ENCODE data around the gene KMT5B.

KMT5B gene

DNA sequence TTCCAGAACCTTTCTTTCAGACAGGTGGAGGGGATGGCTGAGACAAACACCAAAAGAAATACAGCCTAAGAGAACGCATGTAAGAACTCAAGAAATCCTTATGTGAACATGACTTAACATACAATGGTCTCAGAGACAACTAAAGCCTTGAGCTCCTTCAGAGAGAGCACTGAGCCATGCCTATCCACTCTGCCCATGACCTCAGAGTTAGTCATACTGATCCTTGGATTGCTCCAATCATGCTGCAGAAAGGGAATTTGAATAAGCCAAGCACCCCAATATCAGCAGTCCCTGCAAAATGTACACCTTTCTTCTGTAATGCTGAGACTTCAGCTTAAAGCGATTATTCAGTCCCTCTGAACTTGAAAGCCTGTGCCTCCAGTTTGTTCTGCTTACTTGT lies 48.7 kb downstream of the KMT5B start (continued):
- TF ChIP-seq, protein P1, sequence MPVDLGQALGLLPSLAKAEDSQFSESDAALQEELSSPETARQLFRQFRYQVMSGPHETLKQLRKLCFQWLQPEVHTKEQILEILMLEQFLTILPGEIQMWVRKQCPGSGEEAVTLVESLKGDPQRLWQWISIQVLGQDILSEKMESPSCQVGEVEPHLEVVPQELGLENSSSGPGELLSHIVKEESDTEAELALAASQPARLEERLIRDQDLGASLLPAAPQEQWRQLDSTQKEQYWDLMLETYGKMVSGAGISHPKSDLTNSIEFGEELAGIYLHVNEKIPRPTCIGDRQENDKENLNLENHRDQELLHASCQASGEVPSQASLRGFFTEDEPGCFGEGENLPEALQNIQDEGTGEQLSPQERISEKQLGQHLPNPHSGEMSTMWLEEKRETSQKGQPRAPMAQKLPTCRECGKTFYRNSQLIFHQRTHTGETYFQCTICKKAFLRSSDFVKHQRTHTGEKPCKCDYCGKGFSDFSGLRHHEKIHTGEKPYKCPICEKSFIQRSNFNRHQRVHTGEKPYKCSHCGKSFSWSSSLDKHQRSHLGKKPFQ (tag by site-specific recombination; IDR thresholded peaks at IDR 0.05): no peak
- TF ChIP-seq KLF16 (tag by site-specific recombination; IDR thresholded peaks at IDR 0.05) (no peak), ZBTB48 (tag by site-specific recombination; IDR thresholded peaks at IDR 0.05) (no peak)
- TF ChIP-seq, protein P2, sequence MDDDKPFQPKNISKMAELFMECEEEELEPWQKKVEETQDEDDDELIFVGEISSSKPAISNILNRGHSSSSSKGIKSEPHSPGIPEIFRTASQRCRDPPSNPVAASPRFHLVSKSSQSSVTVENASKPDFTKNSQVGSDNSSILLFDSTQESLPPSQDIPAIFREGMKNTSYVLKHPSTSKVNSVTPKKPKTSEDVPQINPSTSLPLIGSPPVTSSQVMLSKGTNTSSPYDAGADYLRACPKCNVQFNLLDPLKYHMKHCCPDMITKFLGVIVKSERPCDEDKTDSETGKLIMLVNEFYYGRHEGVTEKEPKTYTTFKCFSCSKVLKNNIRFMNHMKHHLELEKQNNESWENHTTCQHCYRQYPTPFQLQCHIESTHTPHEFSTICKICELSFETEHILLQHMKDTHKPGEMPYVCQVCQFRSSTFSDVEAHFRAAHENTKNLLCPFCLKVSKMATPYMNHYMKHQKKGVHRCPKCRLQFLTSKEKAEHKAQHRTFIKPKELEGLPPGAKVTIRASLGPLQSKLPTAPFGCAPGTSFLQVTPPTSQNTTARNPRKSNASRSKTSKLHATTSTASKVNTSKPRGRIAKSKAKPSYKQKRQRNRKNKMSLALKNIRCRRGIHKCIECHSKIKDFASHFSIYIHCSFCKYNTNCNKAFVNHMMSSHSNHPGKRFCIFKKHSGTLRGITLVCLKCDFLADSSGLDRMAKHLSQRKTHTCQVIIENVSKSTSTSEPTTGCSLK (tag by site-specific recombination; IDR thresholded peaks at IDR 0.05): no peak
- TF ChIP-seq, protein P3, sequence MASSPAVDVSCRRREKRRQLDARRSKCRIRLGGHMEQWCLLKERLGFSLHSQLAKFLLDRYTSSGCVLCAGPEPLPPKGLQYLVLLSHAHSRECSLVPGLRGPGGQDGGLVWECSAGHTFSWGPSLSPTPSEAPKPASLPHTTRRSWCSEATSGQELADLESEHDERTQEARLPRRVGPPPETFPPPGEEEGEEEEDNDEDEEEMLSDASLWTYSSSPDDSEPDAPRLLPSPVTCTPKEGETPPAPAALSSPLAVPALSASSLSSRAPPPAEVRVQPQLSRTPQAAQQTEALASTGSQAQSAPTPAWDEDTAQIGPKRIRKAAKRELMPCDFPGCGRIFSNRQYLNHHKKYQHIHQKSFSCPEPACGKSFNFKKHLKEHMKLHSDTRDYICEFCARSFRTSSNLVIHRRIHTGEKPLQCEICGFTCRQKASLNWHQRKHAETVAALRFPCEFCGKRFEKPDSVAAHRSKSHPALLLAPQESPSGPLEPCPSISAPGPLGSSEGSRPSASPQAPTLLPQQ (tag by site-specific recombination; IDR thresholded peaks at IDR 0.05): no peak

DNA sequence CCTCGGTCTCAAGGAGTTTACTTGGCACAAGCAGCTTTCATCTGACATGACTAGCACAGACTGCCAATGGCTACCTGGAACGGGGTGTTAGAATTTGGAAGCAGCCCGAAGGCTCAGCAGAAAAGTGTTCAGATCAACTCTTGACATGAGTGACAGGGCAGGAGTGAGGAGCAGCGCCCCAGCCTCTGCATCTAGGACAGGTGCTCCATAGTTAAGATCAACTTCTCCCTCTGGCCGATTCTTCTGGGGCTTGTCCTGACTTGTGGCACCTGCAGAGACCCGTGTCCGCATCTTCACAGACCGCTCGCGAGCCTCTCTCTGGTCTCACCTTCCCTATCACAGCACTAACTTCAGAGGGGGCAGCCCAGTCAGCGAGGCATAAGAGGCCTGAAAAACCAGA lies 49.4 kb downstream of the KMT5B start:
- Histone ChIP-seq H3K36me3 (ENCODE audit: control insufficient read depth in 2 of 2, insufficient read depth in 1 of 2, low read length in 2 of 2) (peaks cover 14 to 45% of the 10 kb centered on the region in 2 experiments), H3K4me1 (ENCODE audit: control insufficient read depth, insufficient read depth, low read length) (no peaks in the 10 kb centered on the region), H3K27ac (ENCODE audit: extremely low read depth, low read depth, low read length) (no peak overlapping the region), H3K4me3 (ENCODE audit: low read depth, low read length) (no peak overlapping the region), H3K9me3 (ENCODE audit: control insufficient read depth, insufficient read depth, low read depth, low read length) (no peaks in the 10 kb centered on the region)
- no peak for TF ChIP-seq ZNF114 (tag by site-specific recombination; IDR thresholded peaks at IDR 0.05)
- no peak for TF ChIP-seq ZXDB (tag by site-specific recombination; IDR thresholded peaks at IDR 0.05)
- TF ChIP-seq, protein P4, sequence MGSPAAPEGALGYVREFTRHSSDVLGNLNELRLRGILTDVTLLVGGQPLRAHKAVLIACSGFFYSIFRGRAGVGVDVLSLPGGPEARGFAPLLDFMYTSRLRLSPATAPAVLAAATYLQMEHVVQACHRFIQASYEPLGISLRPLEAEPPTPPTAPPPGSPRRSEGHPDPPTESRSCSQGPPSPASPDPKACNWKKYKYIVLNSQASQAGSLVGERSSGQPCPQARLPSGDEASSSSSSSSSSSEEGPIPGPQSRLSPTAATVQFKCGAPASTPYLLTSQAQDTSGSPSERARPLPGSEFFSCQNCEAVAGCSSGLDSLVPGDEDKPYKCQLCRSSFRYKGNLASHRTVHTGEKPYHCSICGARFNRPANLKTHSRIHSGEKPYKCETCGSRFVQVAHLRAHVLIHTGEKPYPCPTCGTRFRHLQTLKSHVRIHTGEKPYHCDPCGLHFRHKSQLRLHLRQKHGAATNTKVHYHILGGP (tag by site-specific recombination; IDR thresholded peaks at IDR 0.05): no peak
- no peak for TF ChIP-seq ZNF2 (tag by site-specific recombination; IDR thresholded peaks at IDR 0.05)
- TF ChIP-seq ZNF670 (tag by site-specific recombination; IDR thresholded peaks at IDR 0.05; ENCODE audit: low read depth): no peak
- TF ChIP-seq ZNF747 (tag by site-specific recombination; IDR thresholded peaks at IDR 0.05): no peak
- TF ChIP-seq ZNF530 (tag by site-specific recombination; IDR thresholded peaks at IDR 0.05; ENCODE audit: low read depth): no peak
- no peak for TF ChIP-seq YY2 (tag by site-specific recombination; IDR thresholded peaks at IDR 0.05)
- TF ChIP-seq, protein P5, sequence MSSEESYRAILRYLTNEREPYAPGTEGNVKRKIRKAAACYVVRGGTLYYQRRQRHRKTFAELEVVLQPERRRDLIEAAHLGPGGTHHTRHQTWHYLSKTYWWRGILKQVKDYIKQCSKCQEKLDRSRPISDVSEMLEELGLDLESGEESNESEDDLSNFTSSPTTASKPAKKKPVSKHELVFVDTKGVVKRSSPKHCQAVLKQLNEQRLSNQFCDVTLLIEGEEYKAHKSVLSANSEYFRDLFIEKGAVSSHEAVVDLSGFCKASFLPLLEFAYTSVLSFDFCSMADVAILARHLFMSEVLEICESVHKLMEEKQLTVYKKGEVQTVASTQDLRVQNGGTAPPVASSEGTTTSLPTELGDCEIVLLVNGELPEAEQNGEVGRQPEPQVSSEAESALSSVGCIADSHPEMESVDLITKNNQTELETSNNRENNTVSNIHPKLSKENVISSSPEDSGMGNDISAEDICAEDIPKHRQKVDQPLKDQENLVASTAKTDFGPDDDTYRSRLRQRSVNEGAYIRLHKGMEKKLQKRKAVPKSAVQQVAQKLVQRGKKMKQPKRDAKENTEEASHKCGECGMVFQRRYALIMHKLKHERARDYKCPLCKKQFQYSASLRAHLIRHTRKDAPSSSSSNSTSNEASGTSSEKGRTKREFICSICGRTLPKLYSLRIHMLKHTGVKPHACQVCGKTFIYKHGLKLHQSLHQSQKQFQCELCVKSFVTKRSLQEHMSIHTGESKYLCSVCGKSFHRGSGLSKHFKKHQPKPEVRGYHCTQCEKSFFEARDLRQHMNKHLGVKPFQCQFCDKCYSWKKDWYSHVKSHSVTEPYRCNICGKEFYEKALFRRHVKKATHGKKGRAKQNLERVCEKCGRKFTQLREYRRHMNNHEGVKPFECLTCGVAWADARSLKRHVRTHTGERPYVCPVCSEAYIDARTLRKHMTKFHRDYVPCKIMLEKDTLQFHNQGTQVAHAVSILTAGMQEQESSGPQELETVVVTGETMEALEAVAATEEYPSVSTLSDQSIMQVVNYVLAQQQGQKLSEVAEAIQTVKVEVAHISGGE (tag by site-specific recombination; conservative IDR thresholded peaks at IDR 0.05; ENCODE audit: low read depth): no peak
- no peak for TF ChIP-seq ZNF514 (tag by site-specific recombination; IDR thresholded peaks at IDR 0.05)
- CTCF ChIA-PET: interaction anchor here (0.6 kb wide), 1 partner anchor 36 kb away, joined by 3 read pairs; no protein-coding TSS in a partner anchor
- POLR2A ChIA-PET: interaction anchor here (1.0 kb wide), 1 partner anchor 36 kb away, joined by 3 read pairs; no protein-coding TSS in a partner anchor

Measured in HEK293 (cell line).